Prostate gland (tissue), 2 donors: Measurements from ENCODE around the gene MORN4. TPM values are rescaled to one million over a fixed set of nuclear protein-coding genes. Genes with fewer than 3 reads are reported as not detected.

Source experiments
- DNase-seq: peaks from one replicate; pipeline ENCODE4 v3.0.0-alpha.2; 2019; ENCODE audit warnings: low spot score
- H3K27ac ChIP-seq, 2 donors: fragments of 200-600 bp; sonication (generic); 2 replicates each; pipeline ENCODE4 v1.5.1; 2017 to 2019
- H3K27me3 ChIP-seq: fragments of 200-600 bp; sonication (generic); replicated peaks from 2 replicates; pipeline ENCODE4 v1.5.1; 2019; ENCODE audit not compliant: insufficient read depth
- H3K36me3 ChIP-seq, 2 donors: fragments of 200-600 bp; sonication (generic); 1 replicate in 1 of 2; 2 replicates in 1 of 2; pipeline versions ENCODE4 v1.5.1 to v1.8.1; 2017 to 2019
- H3K4me1 ChIP-seq: fragments of 200-600 bp; sonication (generic); replicated peaks from 2 replicates; pipeline ENCODE4 v1.5.1; 2019
- H3K4me3 ChIP-seq, 2 donors: fragments of 200-600 bp; sonication (generic); 2 replicates each; pipeline ENCODE4 v1.5.1; 2017 to 2019
- H3K9me3 ChIP-seq: fragments of 200-600 bp; sonication (generic); 2 replicates; pipeline ENCODE4 v1.5.1; 2017
- CTCF ChIP-seq, 4 experiments: fragments of 200-600 bp in 2 of 4; fragments of 450-650 bp in 2 of 4; sonication (generic) in 2 of 4; IDR thresholded peaks; 1 replicate in 3 of 4; 2 replicates in 1 of 4; pipeline ENCODE4 v1.5.1; 2016 to 2019; ENCODE audit warnings: antibody characterized with exemption in 4 of 4, mild to moderate bottlenecking in 2 of 4, moderate library complexity in 2 of 4
- POLR2A ChIP-seq: fragments of 450-650 bp; IDR thresholded peaks from one replicate; pipeline ENCODE4 v1.6.1; 2016; ENCODE audit warnings: antibody characterized with exemption, mild to moderate bottlenecking
- POLR2AphosphoS5 ChIP-seq: sonication (generic); formaldehyde crosslinking; IDR thresholded peaks from one replicate; pipeline ENCODE4 v1.6.1; 2017; ENCODE audit warnings: antibody characterized with exemption
- WGBS: methylation state at CpG from one replicate; pipeline ENCODE4 v1.1.5; 2018; 5-methylcytosine and 5-hydroxymethylcytosine counted together
- intact Hi-C: fragments of 100-400 bp; cut with DNase I; formaldehyde crosslinking; loops from one replicate; pipeline ENCODE4 v1.14.2; 2022
- total RNA-seq, 2 donors: library from RNA; depleted of rRNA; stranded (reverse); fragments of >200 nt; gene quantifications; one replicate each; pipeline ENCODE4 v1.1.0, GENCODE V29; 2016

Gene MORN4
- total RNA-seq, 2 donors from 2014 or later: 4.7 to 5.5 TPM

- no peak for DNase-seq
- no peak overlapping the region for H3K4me3 ChIP-seq
- H3K9me3 ChIP-seq: no peaks in the 10 kb centered on the region
- H3K27me3 ChIP-seq: no peaks in the 10 kb centered on the region
- TF ChIP-seq CTCF (IDR thresholded peaks at IDR 0.05): no peak
- TF ChIP-seq POLR2A: no peak
- TF ChIP-seq POLR2AphosphoS5: no peak
- no peak overlapping the region for H3K27ac ChIP-seq
- WGBS: 54% methylated on average over 5 of the region's 5 CpGs
- H3K36me3 ChIP-seq: no peaks in the 10 kb centered on the region
- no peaks in the 10 kb centered on the region for H3K4me1 ChIP-seq
- intact Hi-C loops: no loop called here
Measured at GRCh38 chr10:97570789-97571471, 62.4 kb downstream of the MORN4 start.

- WGBS: 92% methylated on average over 26 of the region's 33 CpGs
- intact Hi-C loops: no loop called here
- Histone ChIP-seq H3K4me1 (no peaks in the 10 kb centered on the region), H3K36me3 (no peaks in the 10 kb centered on the region), H3K4me3 (no peak overlapping the region), H3K9me3 (no peaks in the 10 kb centered on the region), H3K27ac (no peak overlapping the region), H3K27me3 (no peaks in the 10 kb centered on the region)
- no peak for TF ChIP-seq CTCF (IDR thresholded peaks at IDR 0.05)
- no peak for TF ChIP-seq POLR2A
- TF ChIP-seq POLR2AphosphoS5: no peak
- no peak for DNase-seq
Measured at GRCh38 chr10:97570146-97570788, 63.0 kb downstream of the MORN4 start.

- no peaks in the 10 kb centered on the region for H3K4me1 ChIP-seq
- no peaks in the 10 kb centered on the region for H3K27me3 ChIP-seq
- no peaks in the 10 kb centered on the region for H3K9me3 ChIP-seq
- no peaks in the 10 kb centered on the region for H3K36me3 ChIP-seq
- TF ChIP-seq CTCF (IDR thresholded peaks at IDR 0.05): no peak
- no peak for TF ChIP-seq POLR2AphosphoS5
- TF ChIP-seq POLR2A: no peak
- intact Hi-C loops: no loop called here
- no peak overlapping the region for H3K27ac ChIP-seq
- no peak overlapping the region for H3K4me3 ChIP-seq
- WGBS: 97% methylated on average over 15 of the region's 15 CpGs
- no peak for DNase-seq
Measured at GRCh38 chr10:97567891-97568290, 65.4 kb downstream of the MORN4 start.

GRCh38 chr10:97566336-97566996, 66.8 kb downstream of the MORN4 start:
- H3K27ac ChIP-seq: no peak overlapping the region
- TF ChIP-seq POLR2AphosphoS5: no peak
- TF ChIP-seq CTCF (IDR thresholded peaks at IDR 0.05): no peak
- TF ChIP-seq POLR2A: no peak
- intact Hi-C loops: no loop called here
- no peak overlapping the region for H3K4me3 ChIP-seq
- no peaks in the 10 kb centered on the region for H3K27me3 ChIP-seq
- no peak for DNase-seq
- H3K36me3 ChIP-seq: no peaks in the 10 kb centered on the region
- no peaks in the 10 kb centered on the region for H3K4me1 ChIP-seq
- 89% methylated on average over 2 of the region's 2 CpGs for WGBS
- no peaks in the 10 kb centered on the region for H3K9me3 ChIP-seq
